MCF 10A (cell line): Measurements from ENCODE around the gene CEP112. TPM values are rescaled to one million over a fixed set of nuclear protein-coding genes. Genes with fewer than 3 reads are reported as not detected.

ENCODE experiments used
- BruUV-seq: library from RNA; stranded (reverse); fragments of 400-500 nt; replicated peaks from 2 replicates; lab custom pipeline; 2021; lab: Mats Ljungman, UMichigan
- CTCF ChIA-PET: fragments of 300-600 bp; sonication (Branson Sonifier 250); formaldehyde crosslinking; extraction: SDS; loops from one replicate; lab custom pipeline; 2021; ENCODE audit warnings: antibody characterized with exemption, inconsistent platforms; lab: Yijun Ruan, JAX
- POLR2A ChIA-PET: fragments of 300-600, 350-650 bp; sonication (Branson Sonifier 250); formaldehyde crosslinking; extraction: SDS; loops from one replicate; lab custom pipeline; 2020; ENCODE audit warnings: antibody characterized with exemption, inconsistent platforms; lab: Yijun Ruan, JAX
- DNase-seq: peaks from one replicate; pipeline ENCODE4 v3.0.0-alpha.2; 2018; ENCODE audit not compliant: unreplicated experiment
- H3K27ac Mint-ChIP-seq: one replicate; pipeline ENCODE4 v1.8.0; 2022; ENCODE audit warnings: mild to moderate bottlenecking, low read depth, mixed read lengths; ENCODE audit not compliant: unreplicated experiment
- H3K27me3 Mint-ChIP-seq: one replicate; pipeline ENCODE4 v1.8.0; 2022; ENCODE audit warnings: mixed read lengths; ENCODE audit not compliant: insufficient read depth, unreplicated experiment
- H3K36me3 Mint-ChIP-seq: one replicate; pipeline ENCODE4 v1.8.0; 2022; ENCODE audit warnings: mild to moderate bottlenecking, moderate library complexity, mixed read lengths; ENCODE audit not compliant: insufficient read depth, unreplicated experiment
- H3K4me1 Mint-ChIP-seq: one replicate; pipeline ENCODE4 v1.8.0; 2022; ENCODE audit warnings: mixed read lengths; ENCODE audit not compliant: insufficient read depth, unreplicated experiment
- H3K4me3 Mint-ChIP-seq: one replicate; pipeline ENCODE4 v1.8.0; 2022; ENCODE audit warnings: mild to moderate bottlenecking, moderate library complexity, mixed read lengths; ENCODE audit not compliant: unreplicated experiment
- H3K9me3 Mint-ChIP-seq: one replicate; pipeline ENCODE4 v1.8.0; 2022; ENCODE audit warnings: mixed read lengths; ENCODE audit not compliant: unreplicated experiment
- intact Hi-C: fragments of 100-400 bp; cut with micrococcal nuclease; formaldehyde crosslinking; loops from 2 replicates; pipeline ENCODE4 v1.14.1; 2022
- total RNA-seq: library from RNA; stranded (reverse); gene quantifications from 2 replicates; pipeline ENCODE4 v1.2.3, GENCODE V29; 2022
- TF ChIP-seq, protein P1 (sequence below): fragments of 200-600 bp; IDR thresholded peaks from one replicate; pipeline ENCODE4 v1.8.0; 2022; ENCODE audit warnings: antibody characterized with exemption, mild to moderate bottlenecking; ENCODE audit not compliant: unreplicated experiment

Gene CEP112
- total RNA-seq, 1 experiment from 2014 or later, result 8.1 TPM

GRCh38 chr17:66171692-66172091, 20.2 kb downstream of the CEP112 start:
- ChIA-PET POLR2A (no interaction called here), CTCF (no interaction called here)
- no peak for DNase-seq
- Mint-ChIP-seq H3K36me3 (no peaks in the 10 kb centered on the region), H3K27me3 (no peaks in the 10 kb centered on the region), H3K4me1 (no peaks in the 10 kb centered on the region), H3K27ac (no peak overlapping the region), H3K4me3 (no peak overlapping the region), H3K9me3 (no peaks in the 10 kb centered on the region)
- intact Hi-C loops, result no loop called here
- BruUV-seq, result no TSS peak
- TF ChIP-seq, protein P1, sequence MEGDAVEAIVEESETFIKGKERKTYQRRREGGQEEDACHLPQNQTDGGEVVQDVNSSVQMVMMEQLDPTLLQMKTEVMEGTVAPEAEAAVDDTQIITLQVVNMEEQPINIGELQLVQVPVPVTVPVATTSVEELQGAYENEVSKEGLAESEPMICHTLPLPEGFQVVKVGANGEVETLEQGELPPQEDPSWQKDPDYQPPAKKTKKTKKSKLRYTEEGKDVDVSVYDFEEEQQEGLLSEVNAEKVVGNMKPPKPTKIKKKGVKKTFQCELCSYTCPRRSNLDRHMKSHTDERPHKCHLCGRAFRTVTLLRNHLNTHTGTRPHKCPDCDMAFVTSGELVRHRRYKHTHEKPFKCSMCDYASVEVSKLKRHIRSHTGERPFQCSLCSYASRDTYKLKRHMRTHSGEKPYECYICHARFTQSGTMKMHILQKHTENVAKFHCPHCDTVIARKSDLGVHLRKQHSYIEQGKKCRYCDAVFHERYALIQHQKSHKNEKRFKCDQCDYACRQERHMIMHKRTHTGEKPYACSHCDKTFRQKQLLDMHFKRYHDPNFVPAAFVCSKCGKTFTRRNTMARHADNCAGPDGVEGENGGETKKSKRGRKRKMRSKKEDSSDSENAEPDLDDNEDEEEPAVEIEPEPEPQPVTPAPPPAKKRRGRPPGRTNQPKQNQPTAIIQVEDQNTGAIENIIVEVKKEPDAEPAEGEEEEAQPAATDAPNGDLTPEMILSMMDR, result no peak

GRCh38 chr17:66171172-66171571, 20.8 kb downstream of the CEP112 start:
- no peaks in the 10 kb centered on the region for H3K4me1 Mint-ChIP-seq
- no peak overlapping the region for H3K27ac Mint-ChIP-seq
- no peaks in the 10 kb centered on the region for H3K9me3 Mint-ChIP-seq
- ChIA-PET CTCF (no interaction called here), POLR2A (no interaction called here)
- no peaks in the 10 kb centered on the region for H3K36me3 Mint-ChIP-seq
- DNase-seq, result no peak
- no peak overlapping the region for H3K4me3 Mint-ChIP-seq
- intact Hi-C loops, result no loop called here
- BruUV-seq, result no TSS peak
- no peaks in the 10 kb centered on the region for H3K27me3 Mint-ChIP-seq
- TF ChIP-seq, protein P1, result no peak

GRCh38 chr17:66169839-66170238, 22.1 kb downstream of the CEP112 start:
- ChIA-PET POLR2A (no interaction called here), CTCF (interaction anchor here (0.6 to 8.1 kb wide), 3 partner anchors 77 to 937 kb away, joined by 3 to 80 read pairs (median 4); no protein-coding TSS in a partner anchor)
- TF ChIP-seq, protein P1, result no peak
- H3K4me1 Mint-ChIP-seq, result no peaks in the 10 kb centered on the region
- no peaks in the 10 kb centered on the region for H3K27me3 Mint-ChIP-seq
- no TSS peak for BruUV-seq
- no peak overlapping the region for H3K4me3 Mint-ChIP-seq
- H3K9me3 Mint-ChIP-seq, result no peaks in the 10 kb centered on the region
- H3K27ac Mint-ChIP-seq, result no peak overlapping the region
- H3K36me3 Mint-ChIP-seq, result no peaks in the 10 kb centered on the region
- intact Hi-C loops, result loop anchor here (5.0 to 10.0 kb wide), 2 partner anchors 183 to 605 kb away; partner anchors contain the start of gene AXIN2
- no peak for DNase-seq

- Mint-ChIP-seq H3K27me3 (no peaks in the 10 kb centered on the region), H3K4me3 (no peak overlapping the region), H3K9me3 (no peaks in the 10 kb centered on the region), H3K4me1 (no peaks in the 10 kb centered on the region), H3K36me3 (no peaks in the 10 kb centered on the region), H3K27ac (no peak overlapping the region)
- ChIA-PET CTCF (interaction anchor here (0.6 to 8.1 kb wide), 5 partner anchors 35 to 935 kb away, joined by 3 to 80 read pairs (median 7); no protein-coding TSS in a partner anchor), POLR2A (no interaction called here)
- intact Hi-C loops, result loop anchor here (5.0 to 10.0 kb wide), 2 partner anchors 180 to 603 kb away; partner anchors contain the start of gene AXIN2
- TF ChIP-seq, protein P1, result no peak
- BruUV-seq, result no TSS peak
- no peak for DNase-seq
Observed at GRCh38 chr17:66167189-66167815, 24.6 kb downstream of the CEP112 start.
